Astrocyte (in vitro differentiated cells and primary cell): ENCODE data around the gene ZNF554. TPM values are rescaled to one million over a fixed set of nuclear protein-coding genes. Genes with fewer than 3 reads are reported as not detected.

ENCODE experiments used
- DNase-seq: peaks from one replicate; pipeline ENCODE4 v3.0.0-alpha.2; 2010; ENCODE audit warnings: low read depth
- FAIRE-seq: peaks from 2 replicates; lab custom pipeline; 2011; peaks lifted over from hg19 to GRCh38; lab: Jason Lieb, UNC
- H2AFZ ChIP-seq: 2 replicates; pipeline ENCODE4 v1.6.0; 2012; ENCODE audit warnings: low read depth, low read length, inconsistent platforms
- H3K27ac ChIP-seq: 2 replicates; pipeline ENCODE4 v1.5.1; 2011; ENCODE audit warnings: low read depth, low read length, inconsistent platforms
- H3K27me3 ChIP-seq: 2 replicates; pipeline ENCODE4 v1.6.0; 2011; ENCODE audit warnings: low read length, inconsistent platforms; ENCODE audit not compliant: insufficient read depth
- H3K36me3 ChIP-seq: 2 replicates; pipeline ENCODE4 v1.5.1; 2011; ENCODE audit warnings: low read length, inconsistent platforms; ENCODE audit not compliant: insufficient read depth
- H3K4me1 ChIP-seq: 2 replicates; pipeline ENCODE4 v1.5.1; 2011; ENCODE audit warnings: low read length, inconsistent platforms; ENCODE audit not compliant: insufficient read depth
- H3K4me2 ChIP-seq: 2 replicates; pipeline ENCODE4 v1.6.0; 2012; ENCODE audit warnings: low read length, inconsistent platforms
- H3K4me3 ChIP-seq: 2 replicates; pipeline ENCODE4 v1.5.1; 2011; ENCODE audit warnings: low read depth, mild to moderate bottlenecking, low read length, inconsistent platforms; ENCODE audit not compliant: insufficient read depth
- H3K79me2 ChIP-seq: 2 replicates; pipeline ENCODE4 v1.6.0; 2012; ENCODE audit warnings: mild to moderate bottlenecking, low read length, inconsistent platforms; ENCODE audit not compliant: insufficient read depth
- H3K9ac ChIP-seq: 2 replicates; pipeline ENCODE4 v1.6.0; 2012; ENCODE audit warnings: mild to moderate bottlenecking, low read length, inconsistent platforms
- H3K9me3 ChIP-seq: 2 replicates; pipeline ENCODE4 v1.5.1; 2012; ENCODE audit warnings: low read depth, mild to moderate bottlenecking, low read length, inconsistent platforms; ENCODE audit not compliant: insufficient read depth
- H4K20me1 ChIP-seq: 2 replicates; pipeline ENCODE4 v1.6.0; 2012; ENCODE audit warnings: low read length, inconsistent platforms; ENCODE audit not compliant: insufficient read depth
- H3K27ac Mint-ChIP-seq: one replicate; pipeline ENCODE4 v1.8.0; 2021; ENCODE audit warnings: mild to moderate bottlenecking, mixed read lengths; ENCODE audit not compliant: unreplicated experiment
- H3K27me3 Mint-ChIP-seq: one replicate; pipeline ENCODE4 v1.8.0; 2021; ENCODE audit warnings: low read depth, mixed read lengths; ENCODE audit not compliant: unreplicated experiment
- H3K36me3 Mint-ChIP-seq: one replicate; pipeline ENCODE4 v1.8.0; 2021; ENCODE audit warnings: low read depth, mixed read lengths; ENCODE audit not compliant: unreplicated experiment
- H3K4me1 Mint-ChIP-seq: one replicate; pipeline ENCODE4 v1.8.0; 2021; ENCODE audit warnings: low read depth, mixed read lengths; ENCODE audit not compliant: unreplicated experiment
- H3K4me3 Mint-ChIP-seq: one replicate; pipeline ENCODE4 v1.8.0; 2021; ENCODE audit warnings: mild to moderate bottlenecking, moderate library complexity, mixed read lengths; ENCODE audit not compliant: unreplicated experiment
- H3K9me3 Mint-ChIP-seq: one replicate; pipeline ENCODE4 v1.8.0; 2021; ENCODE audit warnings: mild to moderate bottlenecking, mixed read lengths; ENCODE audit not compliant: unreplicated experiment
- CTCF ChIP-seq: IDR thresholded peaks from 2 replicates; pipeline ENCODE4 v1.5.1; 2011; ENCODE audit warnings: low read depth, mild to moderate bottlenecking, inconsistent platforms, low read length, moderate library complexity; ENCODE audit not compliant: insufficient read depth
- EZH2 ChIP-seq: IDR thresholded peaks from 2 replicates; pipeline ENCODE4 v1.6.1; 2012; ENCODE audit warnings: mild to moderate bottlenecking, low read length, inconsistent platforms; ENCODE audit not compliant: insufficient read depth
- total RNA-seq: library from RNA; stranded (reverse); gene quantifications from 2 replicates; pipeline ENCODE4 v1.2.1, GENCODE V29; 2021

The ZNF554 gene
- total RNA-seq, 1 donor from 2014 or later: 3.1 TPM

DNA sequence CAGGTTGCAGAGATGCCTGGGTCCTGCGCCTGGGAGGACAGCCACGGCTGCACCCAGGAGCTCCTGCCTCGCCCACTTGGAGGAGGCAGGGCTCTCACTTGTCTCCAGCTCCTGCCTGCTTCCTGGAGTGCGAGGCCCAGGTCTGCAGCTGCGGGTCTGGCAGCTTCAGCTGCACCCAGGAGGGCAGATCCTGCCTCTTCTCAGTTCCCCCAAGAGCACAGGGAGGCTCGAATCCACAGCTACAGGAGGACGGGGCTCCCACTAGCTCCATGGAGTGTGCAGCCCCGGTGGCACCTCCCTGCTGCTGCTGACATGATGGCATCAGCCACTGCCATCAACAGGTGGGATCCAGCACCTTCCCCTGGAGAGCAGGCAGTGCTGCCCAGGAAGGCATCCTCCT, 4.5 kb downstream of the ZNF554 start:
- H3K36me3 Mint-ChIP-seq: peaks cover 55% of the 10 kb centered on the region
- H3K4me1 Mint-ChIP-seq: no peaks in the 10 kb centered on the region

DNA sequence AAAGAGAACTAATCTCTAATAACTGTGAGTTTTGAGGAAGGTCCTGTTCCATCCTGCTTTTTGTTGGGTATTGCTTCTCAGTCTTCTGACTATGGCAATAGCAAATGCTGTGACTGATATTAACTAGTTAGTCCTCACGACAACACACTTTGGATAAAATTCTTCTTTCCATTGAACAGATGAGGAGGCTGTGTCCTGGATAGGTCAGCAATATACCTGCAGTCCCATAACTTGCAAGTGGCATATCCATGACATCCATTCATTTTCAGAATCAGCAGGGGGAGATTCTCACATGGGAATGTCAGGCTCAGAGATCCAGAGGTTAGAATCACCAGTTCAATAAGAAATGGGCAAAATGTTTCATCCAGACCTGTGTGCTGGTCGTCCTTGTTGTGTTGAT, 7.4 kb downstream of the ZNF554 start:
- Histone ChIP-seq H3K79me2 (no peaks in the 10 kb centered on the region), H4K20me1 (no peaks in the 10 kb centered on the region), H3K36me3 (no peaks in the 10 kb centered on the region), H3K9me3 (peaks cover 4% of the 10 kb centered on the region), H3K27me3 (no peaks in the 10 kb centered on the region), H3K9ac (no peak overlapping the region), H3K4me2 (no peak overlapping the region), H3K4me3 (no peak overlapping the region), H2AFZ (no peak overlapping the region), H3K27ac (no peak overlapping the region), H3K4me1 (no peaks in the 10 kb centered on the region)
- DNase-seq (no peak), FAIRE-seq (no peak)
- no peak for TF ChIP-seq EZH2
- TF ChIP-seq CTCF: no peak
- Mint-ChIP-seq H3K4me1 (no peaks in the 10 kb centered on the region), H3K27me3 (no peaks in the 10 kb centered on the region), H3K9me3 (peaks cover 46% of the 10 kb centered on the region), H3K36me3 (peaks cover 65% of the 10 kb centered on the region), H3K4me3 (no peak overlapping the region), H3K27ac (no peak overlapping the region)

More for the DNA sequence above, 4.5 kb downstream of the ZNF554 start:
- H3K27ac Mint-ChIP-seq: no peak overlapping the region
- peaks cover 27% of the 10 kb centered on the region for H3K9me3 Mint-ChIP-seq
- FAIRE-seq (no peak), DNase-seq (no peak)
- no peaks in the 10 kb centered on the region for H3K27me3 Mint-ChIP-seq
- Histone ChIP-seq H3K4me3 (no peak overlapping the region), H3K9ac (no peak overlapping the region), H3K9me3 (peaks cover 4% of the 10 kb centered on the region), H3K36me3 (no peaks in the 10 kb centered on the region), H3K27me3 (no peaks in the 10 kb centered on the region), H3K4me1 (no peaks in the 10 kb centered on the region), H2AFZ (no peak overlapping the region), H3K4me2 (no peak overlapping the region), H4K20me1 (no peaks in the 10 kb centered on the region), H3K27ac (no peak overlapping the region), H3K79me2 (peaks cover 4% of the 10 kb centered on the region)
- TF ChIP-seq CTCF (no peak), EZH2 (no peak)
- no peak overlapping the region for H3K4me3 Mint-ChIP-seq

GRCh38 chr19:2827840-2828489, 8.3 kb downstream of the ZNF554 start:
- Histone ChIP-seq H3K4me3 (no peak overlapping the region), H3K4me2 (no peak overlapping the region), H2AFZ (no peak overlapping the region), H3K4me1 (no peaks in the 10 kb centered on the region), H4K20me1 (no peaks in the 10 kb centered on the region), H3K9ac (no peak overlapping the region), H3K79me2 (no peaks in the 10 kb centered on the region), H3K9me3 (peaks cover 11% of the 10 kb centered on the region), H3K36me3 (no peaks in the 10 kb centered on the region), H3K27me3 (no peaks in the 10 kb centered on the region), H3K27ac (no peak overlapping the region)
- Mint-ChIP-seq H3K9me3 (peaks cover 54% of the 10 kb centered on the region), H3K36me3 (peaks cover 73% of the 10 kb centered on the region), H3K4me3 (no peak overlapping the region), H3K27me3 (no peaks in the 10 kb centered on the region), H3K27ac (no peak overlapping the region), H3K4me1 (no peaks in the 10 kb centered on the region)
- FAIRE-seq (no peak), DNase-seq (no peak)
- TF ChIP-seq EZH2 (no peak), CTCF (no peak)
